HCT116 (cell line): ENCODE results near the gene HBG1. TPM values are rescaled to one million over a fixed set of nuclear protein-coding genes. Genes with fewer than 3 reads are reported as not detected.

Source experiments
- ATAC-seq: fragments of 200-7000 bp; cut with Tn5 transposase; 2 replicates; pipeline ENCODE4 v1.9.1; 2020; ENCODE audit warnings: mild to moderate bottlenecking, moderate library complexity
- BruUV-seq: library from RNA; stranded (reverse); fragments of 400-500 nt; replicated peaks from 2 replicates; lab custom pipeline; 2021; lab: Mats Ljungman, UMichigan
- CTCF ChIA-PET: fragments of 300-600 bp; sonication (Branson Sonifier 250); formaldehyde crosslinking; loops from one replicate; lab custom pipeline; 2021; ENCODE audit warnings: antibody characterized with exemption; lab: Charles Lee
- POLR2A ChIA-PET: fragments of 300-600, 350-600 bp; sonication (Branson Sonifier 250); formaldehyde crosslinking; loops from one replicate; lab custom pipeline; 2021; ENCODE audit warnings: antibody characterized with exemption; lab: Charles Lee
- RAD21 ChIA-PET, 2 experiments: fragments of 300-600 bp; sonication (Branson Sonifier 250); formaldehyde crosslinking; loops; one replicate each; lab custom pipeline; 2023; ENCODE audit warnings: low total read pairs in 2 of 2; ENCODE audit not compliant: uncharacterized antibody in 2 of 2, unreplicated experiment in 2 of 2, low non-redundant PET in 1 of 2; lab: Charles Lee
- DNase-seq: peaks from one replicate; pipeline ENCODE4 v3.0.0-alpha.2; 2010; ENCODE audit warnings: low read depth, low spot score
- H2AFZ ChIP-seq: fragments of 200-600 bp; shearing (Covaris generic), sonication (generic); 2 replicates; pipeline ENCODE4 v1.6.1; 2017; ENCODE audit warnings: low read depth, mixed run types, mixed read lengths, antibody characterized with exemption, low read length; ENCODE audit not compliant: poor library complexity, severe bottlenecking
- H3K27ac ChIP-seq: 2 replicates; pipeline ENCODE4 v1.5.1; 2012; ENCODE audit warnings: low read depth, low read length
- H3K27me3 ChIP-seq: fragments of 200-600 bp; sonication (generic); 2 replicates; pipeline ENCODE4 v1.6.1; 2016; ENCODE audit warnings: mixed run types, low read length, mixed read lengths; ENCODE audit not compliant: insufficient read depth
- H3K36me3 ChIP-seq, 2 experiments: fragments of 200-500 bp in 1 of 2; fragments of 200-600 bp in 1 of 2; sonication (Bioruptor generic) in 1 of 2; sonication (generic) in 1 of 2; 2 replicates each; pipeline versions ENCODE4 v1.5.1 to v1.6.1; 2014 to 2016; ENCODE audit warnings: low read length in 2 of 2, inconsistent platforms in 1 of 2, mixed read lengths in 1 of 2, mixed run types in 1 of 2; ENCODE audit not compliant: insufficient read depth in 2 of 2, control insufficient read depth in 1 of 2
- H3K4me1 ChIP-seq, 2 experiments: fragments of 200-600 bp in 1 of 2; sonication (generic) in 1 of 2; 2 replicates each; pipeline versions ENCODE4 v1.5.1 to v1.6.1; 2012 to 2017; ENCODE audit warnings: low read length in 2 of 2, inconsistent platforms in 1 of 2, mild to moderate bottlenecking in 1 of 2, mixed read lengths in 1 of 2, mixed run types in 1 of 2, moderate library complexity in 1 of 2; ENCODE audit not compliant: insufficient read depth in 2 of 2, control insufficient read depth in 1 of 2
- H3K4me2 ChIP-seq: fragments of 200-600 bp; sonication (generic); 2 replicates; pipeline ENCODE4 v1.6.1; 2017; ENCODE audit warnings: mixed run types, low read length, mixed read lengths
- H3K4me3 ChIP-seq, 2 experiments: fragments of 200-600 bp in 1 of 2; sonication (generic) in 1 of 2; replicated peaks in 1 of 2; 2 replicates each; pipeline ENCODE4 v1.5.1; 2011 to 2016; ENCODE audit warnings: low read length in 2 of 2, control low read depth in 1 of 2, low read depth in 1 of 2, mild to moderate bottlenecking in 1 of 2, mixed read lengths in 1 of 2, mixed run types in 1 of 2
- H3K79me2 ChIP-seq: fragments of 200-600 bp; sonication (generic); 2 replicates; pipeline ENCODE4 v1.6.1; 2017; ENCODE audit warnings: mild to moderate bottlenecking, mixed run types, low read length, moderate library complexity, mixed read lengths; ENCODE audit not compliant: insufficient read depth
- H3K9ac ChIP-seq: fragments of 200-600 bp; sonication (generic); 2 replicates; pipeline ENCODE4 v1.6.1; 2016; ENCODE audit warnings: low read length, mixed read lengths
- H3K9me2 ChIP-seq: fragments of 200-600 bp; sonication (generic), shearing (Covaris generic); 2 replicates; pipeline ENCODE4 v1.6.1; 2017; ENCODE audit warnings: mixed run types, mild to moderate bottlenecking, moderate library complexity; ENCODE audit not compliant: insufficient read depth
- H3K9me3 ChIP-seq, 2 experiments: fragments of 200-500 bp in 1 of 2; fragments of 200-600 bp in 1 of 2; sonication (Bioruptor generic) in 1 of 2; sonication (generic) in 1 of 2; 2 replicates each; pipeline ENCODE4 v1.6.1; 2014 to 2017; ENCODE audit warnings: low read length in 2 of 2, mixed read lengths in 2 of 2, inconsistent platforms in 1 of 2, low read depth in 1 of 2, mild to moderate bottlenecking in 1 of 2, mixed run types in 1 of 2, moderate library complexity in 1 of 2; ENCODE audit not compliant: control insufficient read depth in 1 of 2, insufficient read depth in 1 of 2
- H4K20me1 ChIP-seq: fragments of 200-600 bp; sonication (generic), shearing (Covaris generic); 2 replicates; pipeline ENCODE4 v1.6.1; 2017; ENCODE audit warnings: mixed run types, mild to moderate bottlenecking, moderate library complexity; ENCODE audit not compliant: insufficient read depth
- CBX3 ChIP-seq: IDR thresholded peaks from 2 replicates; pipeline ENCODE4 v1.6.1; 2012; ENCODE audit warnings: low read depth
- CEBPB ChIP-seq: IDR thresholded peaks from 2 replicates; pipeline ENCODE4 v1.6.1; 2012; ENCODE audit warnings: low read depth
- EGR1 ChIP-seq: IDR thresholded peaks from 2 replicates; pipeline ENCODE4 v1.6.1; 2012; ENCODE audit warnings: low read depth
- ELF1 ChIP-seq: IDR thresholded peaks from 2 replicates; pipeline ENCODE4 v1.6.1; 2012; ENCODE audit warnings: low read depth, borderline replicate concordance
- EZH2phosphoT487 ChIP-seq: fragments of 200-600 bp; IDR thresholded peaks from 2 replicates; pipeline ENCODE4 v1.6.1; 2018; ENCODE audit warnings: antibody characterized with exemption, borderline replicate concordance
- FOSL1 ChIP-seq: IDR thresholded peaks from 2 replicates; pipeline ENCODE4 v1.6.1; 2012; ENCODE audit warnings: low read depth
- JUND ChIP-seq: IDR thresholded peaks from 2 replicates; pipeline ENCODE4 v1.6.1; 2012
- POLR2A ChIP-seq: IDR thresholded peaks from 2 replicates; pipeline ENCODE4 v1.7.0; 2011; ENCODE audit warnings: borderline replicate concordance; ENCODE audit not compliant: insufficient read depth, insufficient read length; ENCODE audit errors: extremely low read depth
- RAD21 ChIP-seq: IDR thresholded peaks from 2 replicates; pipeline ENCODE4 v1.6.1; 2012; ENCODE audit warnings: low read depth, mild to moderate bottlenecking
- SIN3A ChIP-seq: IDR thresholded peaks from 2 replicates; pipeline ENCODE4 v1.6.1; 2012; ENCODE audit warnings: low read depth
- SRF ChIP-seq: IDR thresholded peaks from 2 replicates; pipeline ENCODE4 v1.6.1; 2012; ENCODE audit warnings: low read depth
- TCF7L2 ChIP-seq: IDR thresholded peaks from 2 replicates; pipeline ENCODE4 v1.7.0; 2011; ENCODE audit warnings: borderline replicate concordance, inconsistent platforms; ENCODE audit not compliant: insufficient read depth, insufficient read length; ENCODE audit errors: extremely low read depth
- YY1 ChIP-seq: IDR thresholded peaks from 2 replicates; pipeline ENCODE4 v1.6.1; 2011; ENCODE audit warnings: low read length, low read depth, moderate library complexity, mild to moderate bottlenecking; ENCODE audit not compliant: insufficient replicate concordance; ENCODE audit errors: extremely low read depth
- intact Hi-C: fragments of 100-400 bp; cut with micrococcal nuclease; formaldehyde crosslinking; loops from 2 replicates; pipeline ENCODE4 v1.10.0; 2022
- total RNA-seq: library from RNA; stranded (reverse); gene quantifications from one replicate; pipeline ENCODE4 v1.2.1, GENCODE V29; 2021; ENCODE audit not compliant: unreplicated experiment
- TF ChIP-seq, protein P1 (sequence below), 3 experiments: fragments of 200-600 bp in 1 of 3; sonication (generic) in 1 of 3; IDR thresholded peaks in 2 of 3; conservative IDR thresholded peaks in 1 of 3; 2 replicates each; pipeline ENCODE4 v1.5.1; 2012 to 2017; ENCODE audit warnings: low read depth in 2 of 3, low read length in 2 of 3, antibody characterized with exemption in 1 of 3, borderline replicate concordance in 1 of 3, control low read depth in 1 of 3, mild to moderate bottlenecking in 1 of 3, mixed read lengths in 1 of 3, mixed run types in 1 of 3, moderate library complexity in 1 of 3; ENCODE audit not compliant: insufficient read depth in 1 of 3

Gene HBG1
- total RNA-seq, 1 experiment from 2014 or later, result 3.6 TPM

GRCh38 chr11:5283086-5283485, 33.4 kb upstream of the HBG1 start:
- H2AFZ ChIP-seq, result no peak overlapping the region
- BruUV-seq, result no TSS peak
- H4K20me1 ChIP-seq, result no peaks in the 10 kb centered on the region
- TF ChIP-seq, protein P1, sequence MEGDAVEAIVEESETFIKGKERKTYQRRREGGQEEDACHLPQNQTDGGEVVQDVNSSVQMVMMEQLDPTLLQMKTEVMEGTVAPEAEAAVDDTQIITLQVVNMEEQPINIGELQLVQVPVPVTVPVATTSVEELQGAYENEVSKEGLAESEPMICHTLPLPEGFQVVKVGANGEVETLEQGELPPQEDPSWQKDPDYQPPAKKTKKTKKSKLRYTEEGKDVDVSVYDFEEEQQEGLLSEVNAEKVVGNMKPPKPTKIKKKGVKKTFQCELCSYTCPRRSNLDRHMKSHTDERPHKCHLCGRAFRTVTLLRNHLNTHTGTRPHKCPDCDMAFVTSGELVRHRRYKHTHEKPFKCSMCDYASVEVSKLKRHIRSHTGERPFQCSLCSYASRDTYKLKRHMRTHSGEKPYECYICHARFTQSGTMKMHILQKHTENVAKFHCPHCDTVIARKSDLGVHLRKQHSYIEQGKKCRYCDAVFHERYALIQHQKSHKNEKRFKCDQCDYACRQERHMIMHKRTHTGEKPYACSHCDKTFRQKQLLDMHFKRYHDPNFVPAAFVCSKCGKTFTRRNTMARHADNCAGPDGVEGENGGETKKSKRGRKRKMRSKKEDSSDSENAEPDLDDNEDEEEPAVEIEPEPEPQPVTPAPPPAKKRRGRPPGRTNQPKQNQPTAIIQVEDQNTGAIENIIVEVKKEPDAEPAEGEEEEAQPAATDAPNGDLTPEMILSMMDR (IDR thresholded peaks at IDR 0.05 in 2 of 3, conservative IDR thresholded peaks at IDR 0.05 in 1 of 3; ENCODE audit: borderline replicate concordance in 1 of 3, insufficient read depth in 1 of 3, low read depth in 2 of 3, low read length in 2 of 3), result no peak
- TF ChIP-seq SRF, result no peak
- H3K9me3 ChIP-seq, result no peaks in the 10 kb centered on the region
- H3K9ac ChIP-seq, result no peak overlapping the region
- DNase-seq, result no peak
- ChIA-PET CTCF (interaction anchor here (1.0 kb wide), 1 partner anchor 8 kb away, joined by 3 read pairs; no protein-coding TSS in a partner anchor), POLR2A (no interaction called here), RAD21 (no interaction called here)
- peaks cover 18 to 39% of the 10 kb centered on the region in 2 experiments for H3K4me1 ChIP-seq
- H3K27me3 ChIP-seq, result no peaks in the 10 kb centered on the region
- no peak overlapping the region for H3K27ac ChIP-seq
- no peaks in the 10 kb centered on the region; a peak in 1 of 4 replicates for H3K36me3 ChIP-seq
- H3K9me2 ChIP-seq, result no peaks in the 10 kb centered on the region
- no peak overlapping the region for H3K4me3 ChIP-seq
- H3K79me2 ChIP-seq, result no peaks in the 10 kb centered on the region
- intact Hi-C loops, result no loop called here
- ATAC-seq, result no peak
- H3K4me2 ChIP-seq, result no peak overlapping the region

- intact Hi-C loops, result no loop called here
- RAD21 ChIA-PET, result no interaction called here
- Histone ChIP-seq H3K9ac (no peak overlapping the region), H3K9me3 (no peaks in the 10 kb centered on the region), H3K36me3 (no peaks in the 10 kb centered on the region; a peak in 1 of 4 replicates), H3K27me3 (no peaks in the 10 kb centered on the region), H3K4me2 (no peak overlapping the region), H3K4me1 (peaks cover 18 to 39% of the 10 kb centered on the region in 2 experiments), H3K27ac (no peak overlapping the region), H3K4me3 (no peak overlapping the region), H4K20me1 (no peaks in the 10 kb centered on the region), H3K9me2 (no peaks in the 10 kb centered on the region), H3K79me2 (no peaks in the 10 kb centered on the region), H2AFZ (no peak overlapping the region)
- ATAC-seq (no peak), DNase-seq (no peak)
- BruUV-seq, result no TSS peak
- POLR2A ChIA-PET, result no interaction called here
- TF ChIP-seq ELF1 (no peak), YY1 (no peak), RAD21 (no peak), CEBPB (no peak), POLR2A (no peak), FOSL1 (no peak), SIN3A (no peak), CBX3 (no peak), TCF7L2 (no peak), EZH2phosphoT487 (no peak), SRF (no peak), EGR1 (no peak), JUND (no peak)
- CTCF ChIA-PET, result interaction anchor here (1.0 kb wide), 1 partner anchor 9 kb away, joined by 3 read pairs; no protein-coding TSS in a partner anchor
These were observed 33.0 kb upstream of the HBG1 start for GRCh38 chr11:5282628-5283027.
